ENCODE results near the gene SRPK2. TPM values are rescaled to one million over a fixed set of nuclear protein-coding genes. Genes with fewer than 3 reads are reported as not detected.

SRPK2 gene
- total and polyA plus RNA-seq, 2 donors: 23.0 to 45.6 TPM

DNA sequence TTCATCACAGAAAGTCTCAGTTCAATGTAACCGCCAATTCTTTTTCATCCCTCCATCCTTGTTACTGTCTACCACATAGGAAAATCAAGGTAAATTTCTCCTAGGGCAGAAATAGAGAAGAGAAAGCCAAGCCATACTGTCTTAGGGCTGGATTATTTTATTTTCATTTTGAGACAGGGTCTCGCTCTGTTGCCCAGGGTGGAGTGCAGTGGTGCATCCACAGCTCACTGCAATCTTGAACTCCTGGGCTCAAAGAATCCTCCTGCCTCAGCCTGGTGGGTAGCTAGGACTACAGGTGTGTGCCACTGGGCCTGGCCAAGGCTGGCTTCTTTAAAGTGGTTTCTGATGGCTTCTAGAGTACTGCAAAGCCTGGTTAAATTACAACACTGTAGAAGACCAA is 181.7 kb downstream of the SRPK2 start:
- Histone ChIP-seq H3K36me3 (ENCODE audit: control insufficient read depth in 2 of 2, insufficient read depth in 2 of 2, low read length in 1 of 2) (peaks cover 9 to 15% of the 10 kb centered on the region in 2 donors), H3K4me3 (ENCODE audit: low read length in 2 of 2) (no peak overlapping the region), H3K4me1 (ENCODE audit: control insufficient read depth in 2 of 2, insufficient read depth in 2 of 2, low read length in 2 of 2) (peaks cover 30 to 45% of the 10 kb centered on the region in 2 donors), H3K9me3 (ENCODE audit: control insufficient read depth in 2 of 2, insufficient read depth in 1 of 2, low read length in 1 of 2) (no peaks in the 10 kb centered on the region), H3K27ac (ENCODE audit: low read depth in 1 of 2, low read length in 1 of 2) (no peak overlapping the region), H3K27me3 (ENCODE audit: control insufficient read depth in 2 of 2, insufficient read depth in 1 of 2, low read length in 1 of 2) (no peaks in the 10 kb centered on the region)
- no peak for DNase-seq (ENCODE audit: low read depth in 6 of 9, low spot score in 9 of 9)
- 98% methylated on average over 2 of the region's 2 CpGs for WGBS

DNA sequence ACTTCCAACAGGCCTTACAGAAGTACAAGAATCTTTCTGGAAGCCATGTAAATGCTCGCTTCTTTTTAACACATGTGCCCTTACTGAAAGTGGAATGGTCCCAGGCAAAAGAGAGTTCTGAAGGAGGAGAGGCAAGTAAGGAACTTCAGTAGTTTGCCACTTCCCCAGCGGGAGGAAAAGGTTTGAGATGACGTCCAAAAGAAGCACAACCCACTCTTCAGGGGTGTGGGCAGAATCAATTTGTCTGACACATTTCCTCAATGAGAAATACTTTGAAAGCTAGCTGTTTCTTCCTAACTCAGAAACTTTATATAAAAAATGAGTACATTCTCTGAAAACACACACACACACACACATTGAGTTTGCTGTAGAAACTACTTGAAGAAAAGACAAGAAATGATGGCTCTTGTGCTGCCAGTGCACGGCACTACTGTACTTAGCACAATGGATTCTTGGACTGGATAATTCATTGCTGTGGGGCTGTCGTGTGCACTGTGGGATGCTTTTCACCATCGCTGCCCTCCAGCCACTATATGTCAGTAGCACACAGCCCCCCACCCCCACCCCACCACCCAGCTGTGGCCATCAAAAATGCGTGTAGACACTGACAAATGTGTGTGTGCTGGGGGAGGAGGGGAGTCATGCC is 183.0 kb downstream of the SRPK2 start:
- 80% methylated on average over 7 of the region's 7 CpGs for whole genome bisulfite sequencing
- peak in 5 of 9 donors; percentile 6 to 71 (median 30) for DNase-seq (ENCODE audit: low read depth in 6 of 9, low spot score in 9 of 9)
- Histone ChIP-seq H3K36me3 (ENCODE audit: control insufficient read depth in 2 of 2, insufficient read depth in 2 of 2, low read length in 1 of 2) (peaks cover 13 to 25% of the 10 kb centered on the region in 2 donors), H3K9me3 (ENCODE audit: control insufficient read depth in 2 of 2, insufficient read depth in 1 of 2, low read length in 1 of 2) (no peaks in the 10 kb centered on the region), H3K27me3 (ENCODE audit: control insufficient read depth in 2 of 2, insufficient read depth in 1 of 2, low read length in 1 of 2) (no peaks in the 10 kb centered on the region), H3K27ac (ENCODE audit: low read depth in 1 of 2, low read length in 1 of 2) (peak overlapping the region; percentile 61 to 65), H3K4me3 (ENCODE audit: low read length in 2 of 2) (no peak overlapping the region), H3K4me1 (ENCODE audit: control insufficient read depth in 2 of 2, insufficient read depth in 2 of 2, low read length in 2 of 2) (peaks cover 28 to 37% of the 10 kb centered on the region in 2 donors)

DNA sequence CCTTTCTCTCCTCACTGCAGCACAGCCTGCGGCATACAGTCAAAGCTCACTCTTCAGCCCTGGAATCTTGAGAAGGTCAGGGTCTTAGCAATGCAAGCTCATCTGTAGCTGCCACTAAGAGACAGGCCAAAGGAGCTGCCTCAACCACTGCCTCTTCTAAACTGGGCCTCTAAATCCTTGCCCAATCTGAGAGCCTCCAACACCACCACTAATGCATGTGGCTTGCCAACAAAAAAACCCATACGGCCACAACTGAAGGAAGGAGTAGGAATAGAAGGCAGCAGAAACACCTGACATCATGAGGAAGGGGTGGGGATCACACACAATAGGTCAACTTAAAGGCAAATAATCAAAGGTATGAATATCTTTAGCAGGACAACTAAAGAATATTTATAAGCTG is 183.8 kb downstream of the SRPK2 start:
- H3K36me3 ChIP-seq (ENCODE audit: control insufficient read depth in 2 of 2, insufficient read depth in 2 of 2, low read length in 1 of 2): peaks cover 13 to 33% of the 10 kb centered on the region in 2 donors
- H3K4me3 ChIP-seq (ENCODE audit: low read length in 2 of 2): no peak overlapping the region
- DNase-seq (ENCODE audit: low read depth in 6 of 9, low spot score in 9 of 9): peak in 1 of 9 donors; percentile 22
- no peaks in the 10 kb centered on the region for H3K9me3 ChIP-seq (ENCODE audit: control insufficient read depth in 2 of 2, insufficient read depth in 1 of 2, low read length in 1 of 2)
- H3K27me3 ChIP-seq (ENCODE audit: control insufficient read depth in 2 of 2, insufficient read depth in 1 of 2, low read length in 1 of 2): no peaks in the 10 kb centered on the region
- WGBS: 87% methylated on average over 2 of the region's 2 CpGs
- H3K4me1 ChIP-seq (ENCODE audit: control insufficient read depth in 2 of 2, insufficient read depth in 2 of 2, low read length in 2 of 2): peaks cover 26 to 33% of the 10 kb centered on the region in 2 donors
- H3K27ac ChIP-seq (ENCODE audit: low read depth in 1 of 2, low read length in 1 of 2): no peak overlapping the region

DNA sequence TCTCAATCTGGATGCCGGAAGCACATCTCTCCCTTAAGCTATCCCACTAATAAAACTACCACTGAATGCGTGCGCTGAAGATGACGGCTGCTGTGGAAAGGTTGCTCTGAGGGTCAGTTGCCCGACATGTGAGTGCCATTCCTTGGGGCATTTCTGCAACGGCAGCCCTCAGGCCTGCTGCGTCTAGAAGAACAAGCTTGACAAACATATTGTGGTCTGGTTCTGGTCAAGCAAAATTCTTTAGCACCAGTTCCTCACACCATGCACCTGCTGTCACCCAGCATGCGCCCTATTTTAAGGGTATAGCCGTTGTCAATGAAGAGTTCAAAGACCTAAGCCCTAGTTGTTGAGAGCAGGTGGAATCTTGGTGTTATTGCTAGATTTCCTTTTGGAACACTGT is 184.2 kb downstream of the SRPK2 start:
- H3K4me1 ChIP-seq (ENCODE audit: control insufficient read depth in 2 of 2, insufficient read depth in 2 of 2, low read length in 2 of 2): peaks cover 27 to 33% of the 10 kb centered on the region in 2 donors
- no peak overlapping the region for H3K27ac ChIP-seq (ENCODE audit: low read depth in 1 of 2, low read length in 1 of 2)
- 89% methylated on average over 9 of the region's 9 CpGs for WGBS
- no peak overlapping the region for H3K4me3 ChIP-seq (ENCODE audit: low read length in 2 of 2)
- H3K27me3 ChIP-seq (ENCODE audit: control insufficient read depth in 2 of 2, insufficient read depth in 1 of 2, low read length in 1 of 2): no peaks in the 10 kb centered on the region
- H3K9me3 ChIP-seq (ENCODE audit: control insufficient read depth in 2 of 2, insufficient read depth in 1 of 2, low read length in 1 of 2): no peaks in the 10 kb centered on the region
- peak in 1 of 9 donors; percentile 19 for DNase-seq (ENCODE audit: low read depth in 6 of 9, low spot score in 9 of 9)
- peaks cover 13 to 33% of the 10 kb centered on the region in 2 donors for H3K36me3 ChIP-seq (ENCODE audit: control insufficient read depth in 2 of 2, insufficient read depth in 2 of 2, low read length in 1 of 2)

DNA sequence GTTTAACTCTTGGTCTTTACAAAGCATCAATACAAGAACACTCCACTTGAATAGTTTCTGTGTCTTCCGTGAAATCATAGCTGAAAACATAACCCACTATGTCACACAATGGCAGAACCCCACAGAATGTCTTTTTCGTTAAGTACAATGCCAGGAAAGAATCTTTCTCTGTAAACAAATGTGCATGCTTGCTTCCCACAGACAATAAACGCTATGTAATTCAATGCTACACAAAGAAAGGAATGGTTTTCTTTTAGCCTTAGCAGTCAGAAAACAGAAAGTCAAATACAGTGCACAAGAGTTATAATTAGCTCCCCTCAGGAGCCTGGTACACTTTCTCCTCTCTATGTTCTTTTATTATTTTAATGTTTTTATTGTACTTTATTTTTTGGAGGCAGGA is 186.1 kb downstream of the SRPK2 start:
- Histone ChIP-seq H3K36me3 (ENCODE audit: control insufficient read depth in 2 of 2, insufficient read depth in 2 of 2, low read length in 1 of 2) (peaks cover 15 to 40% of the 10 kb centered on the region in 2 donors), H3K4me1 (ENCODE audit: control insufficient read depth in 2 of 2, insufficient read depth in 2 of 2, low read length in 2 of 2) (peaks cover 29 to 35% of the 10 kb centered on the region in 2 donors), H3K4me3 (ENCODE audit: low read length in 2 of 2) (no peak overlapping the region), H3K9me3 (ENCODE audit: control insufficient read depth in 2 of 2, insufficient read depth in 1 of 2, low read length in 1 of 2) (no peaks in the 10 kb centered on the region), H3K27ac (ENCODE audit: low read depth in 1 of 2, low read length in 1 of 2) (no peak overlapping the region), H3K27me3 (ENCODE audit: control insufficient read depth in 2 of 2, insufficient read depth in 1 of 2, low read length in 1 of 2) (no peaks in the 10 kb centered on the region)
- no peak for DNase-seq (ENCODE audit: low read depth in 6 of 9, low spot score in 9 of 9)
- WGBS: 98% methylated on average over 3 of the region's 3 CpGs

DNA sequence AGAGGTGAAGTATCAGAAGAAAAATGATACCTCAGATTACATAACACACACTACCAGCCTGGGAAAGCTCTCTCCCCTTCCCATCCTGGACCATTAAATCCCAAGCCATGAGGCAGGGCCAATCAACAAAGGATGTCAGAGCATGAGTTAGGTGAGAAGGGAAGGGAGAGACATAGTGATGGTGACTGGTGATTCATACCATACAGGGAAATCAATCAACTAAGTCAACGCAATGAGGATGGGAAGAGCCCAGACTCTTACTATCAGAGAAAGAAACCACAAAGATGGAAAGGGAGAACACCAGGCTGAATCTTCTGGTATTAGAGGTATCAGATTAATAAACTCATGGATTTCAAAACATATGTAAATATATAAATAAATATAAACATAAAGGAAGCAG is 189.3 kb downstream of the SRPK2 start:
- H3K9me3 ChIP-seq (ENCODE audit: control insufficient read depth in 2 of 2, insufficient read depth in 1 of 2, low read length in 1 of 2): no peaks in the 10 kb centered on the region
- no peak overlapping the region for H3K4me3 ChIP-seq (ENCODE audit: low read length in 2 of 2)
- WGBS: 100% methylated on average over 1 of the region's 1 CpG
- H3K27ac ChIP-seq (ENCODE audit: low read depth in 1 of 2, low read length in 1 of 2): no peak overlapping the region
- H3K27me3 ChIP-seq (ENCODE audit: control insufficient read depth in 2 of 2, insufficient read depth in 1 of 2, low read length in 1 of 2): no peaks in the 10 kb centered on the region
- peaks cover 16 to 47% of the 10 kb centered on the region in 2 donors for H3K36me3 ChIP-seq (ENCODE audit: control insufficient read depth in 2 of 2, insufficient read depth in 2 of 2, low read length in 1 of 2)
- no peak for DNase-seq (ENCODE audit: low read depth in 6 of 9, low spot score in 9 of 9)
- peaks cover 9 to 14% of the 10 kb centered on the region in 2 donors for H3K4me1 ChIP-seq (ENCODE audit: control insufficient read depth in 2 of 2, insufficient read depth in 2 of 2, low read length in 2 of 2)

DNA sequence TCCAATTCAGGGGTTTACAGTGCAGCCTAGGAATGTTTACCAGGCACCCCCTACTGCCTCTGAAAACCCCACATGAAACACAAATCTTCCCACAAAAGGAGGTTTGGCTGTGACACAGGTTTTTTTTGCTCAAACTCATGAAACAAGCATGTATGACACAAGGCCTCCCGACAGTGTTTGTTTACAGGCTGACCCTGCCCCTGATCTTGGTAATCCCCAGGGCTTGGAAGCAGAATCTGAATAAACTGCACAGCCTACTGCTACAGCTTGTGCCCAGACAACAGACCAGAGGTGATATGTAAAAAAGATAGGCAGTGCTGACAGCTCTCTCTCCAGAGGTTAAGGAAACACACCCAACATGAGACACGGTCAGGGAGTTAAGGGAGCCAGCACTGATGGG is 190.5 kb downstream of the SRPK2 start:
- DNase-seq (ENCODE audit: low read depth in 6 of 9, low spot score in 9 of 9): no peak
- H3K27ac ChIP-seq (ENCODE audit: low read depth in 1 of 2, low read length in 1 of 2): no peak overlapping the region
- H3K4me3 ChIP-seq (ENCODE audit: low read length in 2 of 2): no peak overlapping the region
- peaks cover 12 to 39% of the 10 kb centered on the region in 2 donors for H3K36me3 ChIP-seq (ENCODE audit: control insufficient read depth in 2 of 2, insufficient read depth in 2 of 2, low read length in 1 of 2)
- H3K4me1 ChIP-seq (ENCODE audit: control insufficient read depth in 2 of 2, insufficient read depth in 2 of 2, low read length in 2 of 2): peaks cover 8 to 14% of the 10 kb centered on the region in 2 donors
- H3K27me3 ChIP-seq (ENCODE audit: control insufficient read depth in 2 of 2, insufficient read depth in 1 of 2, low read length in 1 of 2): no peaks in the 10 kb centered on the region
- no peaks in the 10 kb centered on the region for H3K9me3 ChIP-seq (ENCODE audit: control insufficient read depth in 2 of 2, insufficient read depth in 1 of 2, low read length in 1 of 2)
- WGBS: 74% methylated on average over 2 of the region's 2 CpGs

DNA sequence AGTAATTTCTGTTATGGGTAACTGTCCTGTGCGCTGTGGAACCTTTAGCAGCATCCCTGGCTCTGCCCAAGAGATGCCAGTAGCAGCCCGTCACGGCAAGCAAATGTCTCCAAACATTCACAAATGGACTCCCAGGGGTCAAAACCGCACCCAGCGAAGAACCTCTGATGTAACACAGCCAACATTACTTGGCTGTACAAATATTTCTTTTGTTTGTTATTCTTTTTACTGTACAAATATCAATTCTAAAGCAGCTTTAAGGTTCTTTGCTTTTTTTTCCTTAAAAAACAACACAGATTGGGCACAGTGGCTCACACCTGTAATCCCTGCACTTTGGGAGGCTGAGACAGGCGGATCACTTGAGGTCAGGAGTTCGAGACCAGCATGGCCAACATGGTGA is 192.2 kb downstream of the SRPK2 start:
- DNase-seq (ENCODE audit: low read depth in 6 of 9, low spot score in 9 of 9): no peak
- Histone ChIP-seq H3K36me3 (ENCODE audit: control insufficient read depth in 2 of 2, insufficient read depth in 2 of 2, low read length in 1 of 2) (peaks cover 4 to 29% of the 10 kb centered on the region in 2 donors), H3K9me3 (ENCODE audit: control insufficient read depth in 2 of 2, insufficient read depth in 1 of 2, low read length in 1 of 2) (no peaks in the 10 kb centered on the region), H3K4me1 (ENCODE audit: control insufficient read depth in 2 of 2, insufficient read depth in 2 of 2, low read length in 2 of 2) (peaks cover 8 to 14% of the 10 kb centered on the region in 2 donors), H3K27ac (ENCODE audit: low read depth in 1 of 2, low read length in 1 of 2) (no peak overlapping the region), H3K4me3 (ENCODE audit: low read length in 2 of 2) (no peak overlapping the region), H3K27me3 (ENCODE audit: control insufficient read depth in 2 of 2, insufficient read depth in 1 of 2, low read length in 1 of 2) (no peaks in the 10 kb centered on the region)
- 97% methylated on average over 7 of the region's 7 CpGs for WGBS

DNA sequence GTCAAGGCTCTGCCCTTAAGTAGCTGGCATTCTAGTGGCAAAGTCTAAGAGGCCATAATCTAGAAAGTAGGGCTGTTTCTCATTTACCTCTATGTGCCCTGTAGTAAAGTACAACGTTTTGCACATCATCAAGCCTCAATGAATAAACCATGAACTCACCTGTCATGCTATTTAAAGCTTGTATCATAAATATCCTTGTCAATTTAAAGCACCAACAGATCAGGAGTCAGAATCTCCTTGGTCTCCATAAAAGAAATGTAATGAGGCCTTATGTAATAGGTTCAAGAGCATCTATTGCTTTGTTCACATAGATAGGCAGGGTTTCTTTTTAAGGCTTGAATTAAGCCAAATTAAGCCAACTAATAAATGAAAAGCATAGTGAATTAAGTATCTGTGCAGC is 192.8 kb downstream of the SRPK2 start:
- DNase-seq (ENCODE audit: low read depth in 6 of 9, low spot score in 9 of 9): no peak
- H3K9me3 ChIP-seq (ENCODE audit: control insufficient read depth in 2 of 2, insufficient read depth in 1 of 2, low read length in 1 of 2): no peaks in the 10 kb centered on the region
- H3K36me3 ChIP-seq (ENCODE audit: control insufficient read depth in 2 of 2, insufficient read depth in 2 of 2, low read length in 1 of 2): peaks cover 3 to 23% of the 10 kb centered on the region in 2 donors
- no peaks in the 10 kb centered on the region for H3K27me3 ChIP-seq (ENCODE audit: control insufficient read depth in 2 of 2, insufficient read depth in 1 of 2, low read length in 1 of 2)
- 94% methylated on average over 1 of the region's 1 CpG for WGBS
- peaks cover 8 to 14% of the 10 kb centered on the region in 2 donors for H3K4me1 ChIP-seq (ENCODE audit: control insufficient read depth in 2 of 2, insufficient read depth in 2 of 2, low read length in 2 of 2)
- H3K4me3 ChIP-seq (ENCODE audit: low read length in 2 of 2): no peak overlapping the region
- no peak overlapping the region for H3K27ac ChIP-seq (ENCODE audit: low read depth in 1 of 2, low read length in 1 of 2)

All from thymus (tissue), 11 donors.